HG03025 (cell line): ENCODE results near the gene KCNC2.

Source experiments
- ATAC-seq: cut with Tn5 transposase; IDR thresholded peaks from one replicate; pipeline ENCODE4 v1.9.1; 2021; ENCODE audit warnings: mild to moderate bottlenecking, moderate library complexity; ENCODE audit not compliant: unreplicated experiment, low FRiP score

KCNC2 gene

GRCh38 chr12:75065482-75065881 is 144.2 kb downstream of the KCNC2 start:
- no peak for ATAC-seq

GRCh38 chr12:75062691-75063090 is 146.9 kb downstream of the KCNC2 start:
- ATAC-seq: no peak

GRCh38 chr12:75058228-75058627 is 151.4 kb downstream of the KCNC2 start:
- ATAC-seq: no peak

GRCh38 chr12:75048767-75049166 is 160.9 kb downstream of the KCNC2 start:
- no peak for ATAC-seq

- ATAC-seq: no peak
Measured at GRCh38 chr12:75047885-75048525, 161.6 kb downstream of the KCNC2 start.

- ATAC-seq: no peak
Measured at GRCh38 chr12:75042125-75042524, 167.5 kb downstream of the KCNC2 start.

GRCh38 chr12:75041472-75041871 is 168.2 kb downstream of the KCNC2 start:
- no peak for ATAC-seq

GRCh38 chr12:75020068-75020557 is 189.5 kb downstream of the KCNC2 start:
- ATAC-seq: no peak

GRCh38 chr12:75011120-75011519 is 198.5 kb downstream of the KCNC2 start:
- no peak for ATAC-seq

GRCh38 chr12:75007133-75007532 is 202.5 kb downstream of the KCNC2 start:
- no peak for ATAC-seq

GRCh38 chr12:75000120-75000519 is 209.5 kb downstream of the KCNC2 start:
- no peak for ATAC-seq

GRCh38 chr12:74999474-74999873 is 210.2 kb downstream of the KCNC2 start:
- no peak for ATAC-seq
